Smooth muscle cell (in vitro differentiated cells): ENCODE data around the gene S100A8. TPM values are rescaled to one million over a fixed set of nuclear protein-coding genes. Genes with fewer than 3 reads are reported as not detected.

Experiments
- DNase-seq: peaks from one replicate; lab custom pipeline; 2025; ENCODE audit not compliant: unreplicated experiment; lab: John Stamatoyannopoulos, UW
- H2AFZ ChIP-seq: fragments of 200-600 bp; sonication (generic); 2 replicates; pipeline ENCODE4 v1.6.0; 2016; ENCODE audit warnings: antibody characterized with exemption, low read depth, mild to moderate bottlenecking
- H3F3A ChIP-seq: fragments of 200-600 bp; sonication (generic); 2 replicates; pipeline ENCODE4 v1.6.0; 2017; ENCODE audit warnings: antibody characterized with exemption, low read depth
- H3K27ac ChIP-seq: fragments of 200-600 bp; sonication (generic); 2 replicates; pipeline ENCODE4 v1.5.1; 2016; ENCODE audit warnings: low read depth, mild to moderate bottlenecking
- H3K27me3 ChIP-seq: fragments of 200-600 bp; sonication (generic); 2 replicates; pipeline ENCODE4 v1.6.1; 2016; ENCODE audit warnings: low read depth, mild to moderate bottlenecking
- H3K36me3 ChIP-seq: fragments of 200-600 bp; sonication (generic); 2 replicates; pipeline ENCODE4 v1.5.1; 2016; ENCODE audit warnings: low read depth
- H3K4me1 ChIP-seq: fragments of 200-600 bp; sonication (generic); 2 replicates; pipeline ENCODE4 v1.5.1; 2016; ENCODE audit warnings: low read depth
- H3K4me2 ChIP-seq: fragments of 200-600 bp; sonication (generic); 2 replicates; pipeline ENCODE4 v1.6.0; 2016; ENCODE audit warnings: mild to moderate bottlenecking
- H3K4me3 ChIP-seq: fragments of 200-600 bp; sonication (generic); 2 replicates; pipeline ENCODE4 v1.5.1; 2016; ENCODE audit warnings: mild to moderate bottlenecking
- H3K79me2 ChIP-seq: fragments of 200-600 bp; sonication (generic); 2 replicates; pipeline ENCODE4 v1.6.0; 2016; ENCODE audit warnings: low read depth, mild to moderate bottlenecking
- H3K9ac ChIP-seq: fragments of 200-600 bp; sonication (generic); 2 replicates; pipeline ENCODE4 v1.6.0; 2016; ENCODE audit warnings: low read depth
- H3K9me3 ChIP-seq: fragments of 200-600 bp; sonication (generic); replicated peaks from 2 replicates; pipeline ENCODE4 v1.5.1; 2016; ENCODE audit warnings: low read depth
- H4K20me1 ChIP-seq: fragments of 200-600 bp; sonication (generic); 2 replicates; pipeline ENCODE4 v1.6.0; 2016; ENCODE audit warnings: low read depth
- WGBS: methylation state at CpG from one replicate; pipeline ENCODE4 v1.1.7; 2016; ENCODE audit warnings: low lambda C conversion rate; 5-methylcytosine and 5-hydroxymethylcytosine counted together
- polyA plus RNA-seq: library from polyadenylated mRNA; unstranded; fragments of >200 nt; fragmentation: Nextera tagmentation; extraction: Ambion mirVana; gene quantifications from 2 replicates; pipeline ENCODE4 v1.2.1, GENCODE V29; 2016
- total RNA-seq: library from RNA; depleted of rRNA; stranded (reverse); fragments of >200 nt; gene quantifications from 2 replicates; pipeline ENCODE4 v1.2.3, GENCODE V29; 2014
- TF ChIP-seq, protein P1 (sequence below): fragments of 200-600 bp; sonication (generic); IDR thresholded peaks from 2 replicates; pipeline ENCODE4 v1.5.1; 2017; ENCODE audit warnings: borderline replicate concordance, mild to moderate bottlenecking, antibody characterized with exemption; ENCODE audit not compliant: insufficient read depth, poor library complexity, severe bottlenecking

S100A8 gene
- total and polyA plus RNA-seq, 2 experiments from 2014 or later: 0.79 TPM; not detected in 1

DNA sequence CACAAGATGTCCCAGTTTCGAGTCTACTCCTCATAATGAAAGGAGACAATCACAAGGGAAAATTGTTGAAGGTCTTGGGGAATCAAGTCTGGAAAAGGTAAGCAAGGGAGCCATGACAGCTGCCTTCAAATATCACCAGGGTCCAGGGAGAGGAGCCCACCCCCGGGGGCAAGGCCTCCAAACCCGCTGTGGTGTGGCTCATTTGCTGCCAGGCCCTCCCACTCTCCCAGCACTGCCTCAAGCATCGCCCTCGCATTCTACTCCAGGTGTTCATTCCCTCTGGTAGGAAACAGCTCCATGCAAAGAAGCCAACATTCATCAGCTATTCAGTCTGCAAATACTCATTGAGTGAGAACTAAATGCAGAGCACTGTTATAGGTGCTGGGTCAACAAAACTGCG lies 24.6 kb downstream of the S100A8 start:
- no peak overlapping the region for H3K9ac ChIP-seq
- H3K4me2 ChIP-seq: no peak overlapping the region
- TF ChIP-seq, protein P1, sequence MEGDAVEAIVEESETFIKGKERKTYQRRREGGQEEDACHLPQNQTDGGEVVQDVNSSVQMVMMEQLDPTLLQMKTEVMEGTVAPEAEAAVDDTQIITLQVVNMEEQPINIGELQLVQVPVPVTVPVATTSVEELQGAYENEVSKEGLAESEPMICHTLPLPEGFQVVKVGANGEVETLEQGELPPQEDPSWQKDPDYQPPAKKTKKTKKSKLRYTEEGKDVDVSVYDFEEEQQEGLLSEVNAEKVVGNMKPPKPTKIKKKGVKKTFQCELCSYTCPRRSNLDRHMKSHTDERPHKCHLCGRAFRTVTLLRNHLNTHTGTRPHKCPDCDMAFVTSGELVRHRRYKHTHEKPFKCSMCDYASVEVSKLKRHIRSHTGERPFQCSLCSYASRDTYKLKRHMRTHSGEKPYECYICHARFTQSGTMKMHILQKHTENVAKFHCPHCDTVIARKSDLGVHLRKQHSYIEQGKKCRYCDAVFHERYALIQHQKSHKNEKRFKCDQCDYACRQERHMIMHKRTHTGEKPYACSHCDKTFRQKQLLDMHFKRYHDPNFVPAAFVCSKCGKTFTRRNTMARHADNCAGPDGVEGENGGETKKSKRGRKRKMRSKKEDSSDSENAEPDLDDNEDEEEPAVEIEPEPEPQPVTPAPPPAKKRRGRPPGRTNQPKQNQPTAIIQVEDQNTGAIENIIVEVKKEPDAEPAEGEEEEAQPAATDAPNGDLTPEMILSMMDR: no peak
- no peaks in the 10 kb centered on the region for H3K79me2 ChIP-seq
- H3K4me1 ChIP-seq: no peaks in the 10 kb centered on the region
- no peak overlapping the region for H3K27ac ChIP-seq
- no peaks in the 10 kb centered on the region for H3F3A ChIP-seq
- no peak overlapping the region for H3K4me3 ChIP-seq
- no peaks in the 10 kb centered on the region for H3K9me3 ChIP-seq
- H4K20me1 ChIP-seq: no peaks in the 10 kb centered on the region
- 78% methylated on average over 6 of the region's 6 CpGs for WGBS
- H3K36me3 ChIP-seq: no peaks in the 10 kb centered on the region
- H2AFZ ChIP-seq: no peak overlapping the region
- DNase-seq: no peak
- no peaks in the 10 kb centered on the region for H3K27me3 ChIP-seq

DNA sequence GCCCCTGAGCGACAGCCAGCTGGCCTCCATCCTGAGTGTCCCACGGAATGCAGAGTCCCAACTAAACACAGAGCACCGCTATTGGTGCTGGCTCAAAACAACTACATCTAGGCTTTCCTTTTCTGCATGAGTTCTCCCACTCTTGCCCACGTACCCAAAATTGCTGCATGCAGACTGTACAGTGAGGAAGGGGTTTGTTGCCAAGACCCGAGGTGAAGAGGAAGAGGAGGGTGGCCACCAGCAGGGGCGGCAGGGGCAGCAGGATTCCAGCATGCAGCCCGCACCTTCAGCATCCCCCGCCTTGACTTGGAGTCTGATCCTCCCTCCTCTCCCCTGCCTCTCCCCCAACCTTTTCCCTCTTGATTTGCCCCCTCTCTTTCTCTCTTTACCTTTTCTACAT lies 25.2 kb downstream of the S100A8 start:
- no peak overlapping the region for H3K9ac ChIP-seq
- no peaks in the 10 kb centered on the region for H3K36me3 ChIP-seq
- H3K9me3 ChIP-seq: no peaks in the 10 kb centered on the region
- TF ChIP-seq, protein P1: no peak
- no peaks in the 10 kb centered on the region for H3F3A ChIP-seq
- no peak overlapping the region for H3K4me2 ChIP-seq
- no peak for DNase-seq
- H3K4me1 ChIP-seq: no peaks in the 10 kb centered on the region
- H3K27me3 ChIP-seq: no peaks in the 10 kb centered on the region
- H3K4me3 ChIP-seq: no peak overlapping the region
- no peaks in the 10 kb centered on the region for H3K79me2 ChIP-seq
- WGBS: 81% methylated on average over 8 of the region's 8 CpGs
- no peak overlapping the region for H2AFZ ChIP-seq
- no peaks in the 10 kb centered on the region for H4K20me1 ChIP-seq
- no peak overlapping the region for H3K27ac ChIP-seq

DNA sequence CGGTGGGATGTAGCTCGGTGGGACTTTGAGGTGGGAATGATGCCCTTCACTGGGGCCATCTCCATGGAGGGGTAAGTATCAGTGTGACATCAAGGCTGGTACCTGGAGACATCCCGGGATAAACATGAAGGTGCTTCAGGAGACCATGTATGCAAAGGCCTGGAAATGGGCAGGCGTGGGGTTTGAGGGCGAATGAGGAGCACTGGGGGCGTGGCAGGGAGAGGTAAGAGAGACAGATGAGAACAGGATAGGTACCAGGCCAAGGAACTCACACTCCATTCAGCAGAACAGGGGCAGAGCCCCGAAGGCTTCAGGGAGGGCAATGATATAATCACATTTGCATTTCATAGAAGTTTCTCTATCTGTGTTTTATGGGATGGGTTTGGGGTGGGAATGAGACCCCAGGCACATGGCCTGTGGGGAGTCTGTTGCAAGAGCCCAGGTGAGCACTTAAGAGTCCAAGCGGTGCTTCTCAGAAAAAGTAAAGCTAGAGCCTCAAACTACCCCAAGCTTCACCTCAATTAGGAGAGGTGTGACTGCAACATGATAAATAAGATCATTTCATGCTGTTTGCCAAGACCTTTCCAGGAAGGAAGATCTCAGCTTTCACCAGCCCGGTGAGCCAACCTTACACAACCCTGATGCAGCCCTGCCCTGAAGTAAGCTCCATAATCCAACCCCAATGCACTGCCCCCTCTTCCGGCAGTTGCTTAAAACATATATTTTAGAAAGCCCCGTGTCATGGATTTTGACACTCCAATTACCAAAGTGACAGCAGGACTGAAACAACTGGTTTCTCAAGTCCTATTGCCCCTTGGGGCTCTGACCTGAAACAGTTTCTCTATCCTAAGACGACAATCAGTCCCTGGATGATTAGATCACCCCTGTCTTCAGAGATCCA lies 25.9 kb downstream of the S100A8 start:
- no peak overlapping the region for H3K4me3 ChIP-seq
- H3K4me1 ChIP-seq: no peaks in the 10 kb centered on the region
- TF ChIP-seq, protein P1: no peak
- H3K9ac ChIP-seq: no peak overlapping the region
- H3F3A ChIP-seq: no peaks in the 10 kb centered on the region
- DNase-seq: no peak
- H3K27ac ChIP-seq: peak overlapping the region; percentile 19
- 76% methylated on average over 12 of the region's 12 CpGs for WGBS
- no peaks in the 10 kb centered on the region for H3K36me3 ChIP-seq
- H3K27me3 ChIP-seq: no peaks in the 10 kb centered on the region
- H4K20me1 ChIP-seq: no peaks in the 10 kb centered on the region
- no peak overlapping the region for H3K4me2 ChIP-seq
- H2AFZ ChIP-seq: no peak overlapping the region
- no peaks in the 10 kb centered on the region for H3K79me2 ChIP-seq
- H3K9me3 ChIP-seq: no peaks in the 10 kb centered on the region

DNA sequence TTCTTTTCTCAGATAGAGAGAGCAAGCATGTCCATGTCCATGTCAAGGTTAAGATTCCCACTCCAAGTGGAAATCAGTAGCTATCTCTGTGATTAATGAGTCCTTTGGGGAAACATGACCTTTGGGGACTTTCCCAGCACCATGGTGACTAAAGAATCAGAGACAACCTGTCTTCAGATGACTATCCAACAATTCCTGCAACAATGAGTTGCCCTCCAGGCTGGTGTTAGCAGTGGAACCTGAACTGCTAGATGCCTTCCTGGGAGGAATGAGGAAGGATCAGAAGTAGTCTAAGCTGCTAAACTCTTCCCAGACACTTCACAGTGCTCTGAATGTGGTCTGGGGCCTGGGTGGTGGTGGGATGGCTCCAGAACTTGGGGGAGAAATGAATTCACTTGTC lies 26.7 kb downstream of the S100A8 start:
- TF ChIP-seq, protein P1: no peak
- DNase-seq: no peak

More for the DNA sequence above, 26.7 kb downstream of the S100A8 start:
- H3K36me3 ChIP-seq: no peaks in the 10 kb centered on the region
- no peaks in the 10 kb centered on the region for H3K79me2 ChIP-seq
- no peaks in the 10 kb centered on the region for H3K9me3 ChIP-seq
- no peaks in the 10 kb centered on the region for H3K4me1 ChIP-seq
- H3K27ac ChIP-seq: peak overlapping the region; percentile 19
- H3K27me3 ChIP-seq: no peaks in the 10 kb centered on the region
- no peak overlapping the region for H3K9ac ChIP-seq
- H3K4me2 ChIP-seq: no peak overlapping the region
- H3F3A ChIP-seq: no peaks in the 10 kb centered on the region
- no peak overlapping the region for H3K4me3 ChIP-seq
- H2AFZ ChIP-seq: no peak overlapping the region
- H4K20me1 ChIP-seq: no peaks in the 10 kb centered on the region
